ENCODE measurements around the gene CMSS1.

Gene CMSS1

GRCh38 chr3:100170486-100170885, 352.8 kb downstream of the CMSS1 start:
- H2AFZ ChIP-seq (ENCODE audit: low read length) = no peak overlapping the region
- no peak for DNase-seq
- no peak overlapping the region for H3K9ac ChIP-seq (ENCODE audit: low read length)
- no peaks in the 10 kb centered on the region for H3K9me3 ChIP-seq (replicated peaks; ENCODE audit: insufficient read depth, low read length)
- no peaks in the 10 kb centered on the region for H3K79me2 ChIP-seq (ENCODE audit: low read length)
- H3K4me3 ChIP-seq (ENCODE audit: low read length) = no peak overlapping the region
- H3K36me3 ChIP-seq (replicated peaks; ENCODE audit: insufficient read depth, low read length) = no peaks in the 10 kb centered on the region
- TF ChIP-seq EZH2 (optimal IDR thresholded peaks at IDR 0.05; ENCODE audit: low read depth, low read length) (no peak), CTCF (IDR thresholded peaks at IDR 0.05; ENCODE audit: low read length) (no peak), EZH2phosphoT487 (IDR thresholded peaks at IDR 0.05; ENCODE audit: low read length) (no peak)
- H3K27ac ChIP-seq (ENCODE audit: low read length) = no peak overlapping the region
- H4K20me1 ChIP-seq (ENCODE audit: insufficient read depth, low read length) = no peaks in the 10 kb centered on the region
- H3K27me3 ChIP-seq (replicated peaks; ENCODE audit: insufficient read depth, low read length) = no peaks in the 10 kb centered on the region
- H3K4me1 ChIP-seq (ENCODE audit: low read length) = no peaks in the 10 kb centered on the region
- H3K4me2 ChIP-seq (ENCODE audit: low read depth, low read length) = no peak overlapping the region
- H3F3A ChIP-seq (ENCODE audit: insufficient read depth, low read length) = no peaks in the 10 kb centered on the region
- no peaks in the 10 kb centered on the region for H3K9me2 ChIP-seq (replicated peaks; ENCODE audit: insufficient read depth, low read length)

GRCh38 chr3:100171211-100171914, 353.7 kb downstream of the CMSS1 start:
- no peak overlapping the region for H3K4me3 ChIP-seq (ENCODE audit: low read length)
- H3K27me3 ChIP-seq (replicated peaks; ENCODE audit: insufficient read depth, low read length) = no peaks in the 10 kb centered on the region
- H3K4me1 ChIP-seq (ENCODE audit: low read length) = no peaks in the 10 kb centered on the region
- H3K9me3 ChIP-seq (replicated peaks; ENCODE audit: insufficient read depth, low read length) = no peaks in the 10 kb centered on the region
- H3K36me3 ChIP-seq (replicated peaks; ENCODE audit: insufficient read depth, low read length) = no peaks in the 10 kb centered on the region
- no peak overlapping the region for H3K9ac ChIP-seq (ENCODE audit: low read length)
- no peaks in the 10 kb centered on the region for H3K79me2 ChIP-seq (ENCODE audit: low read length)
- H3K9me2 ChIP-seq (replicated peaks; ENCODE audit: insufficient read depth, low read length) = no peaks in the 10 kb centered on the region
- no peaks in the 10 kb centered on the region for H3F3A ChIP-seq (ENCODE audit: insufficient read depth, low read length)
- DNase-seq = no peak
- no peak overlapping the region for H3K27ac ChIP-seq (ENCODE audit: low read length)
- no peak overlapping the region for H3K4me2 ChIP-seq (ENCODE audit: low read depth, low read length)
- no peaks in the 10 kb centered on the region for H4K20me1 ChIP-seq (ENCODE audit: insufficient read depth, low read length)
- TF ChIP-seq EZH2 (optimal IDR thresholded peaks at IDR 0.05; ENCODE audit: low read depth, low read length) (no peak), CTCF (IDR thresholded peaks at IDR 0.05; ENCODE audit: low read length) (no peak), EZH2phosphoT487 (IDR thresholded peaks at IDR 0.05; ENCODE audit: low read length) (no peak)
- H2AFZ ChIP-seq (ENCODE audit: low read length) = no peak overlapping the region

- Histone ChIP-seq H2AFZ (ENCODE audit: low read length) (no peak overlapping the region), H3K9ac (ENCODE audit: low read length) (no peak overlapping the region), H3K4me2 (ENCODE audit: low read depth, low read length) (no peak overlapping the region), H3K9me2 (replicated peaks; ENCODE audit: insufficient read depth, low read length) (no peaks in the 10 kb centered on the region), H3K4me3 (ENCODE audit: low read length) (no peak overlapping the region), H4K20me1 (ENCODE audit: insufficient read depth, low read length) (no peaks in the 10 kb centered on the region), H3K79me2 (ENCODE audit: low read length) (no peaks in the 10 kb centered on the region), H3K36me3 (replicated peaks; ENCODE audit: insufficient read depth, low read length) (peaks cover 5% of the 10 kb centered on the region; the same call in 1 of the 2 replicates), H3K27ac (ENCODE audit: low read length) (no peak overlapping the region), H3F3A (ENCODE audit: insufficient read depth, low read length) (no peaks in the 10 kb centered on the region), H3K27me3 (replicated peaks; ENCODE audit: insufficient read depth, low read length) (no peaks in the 10 kb centered on the region), H3K4me1 (ENCODE audit: low read length) (no peaks in the 10 kb centered on the region), H3K9me3 (replicated peaks; ENCODE audit: insufficient read depth, low read length) (no peaks in the 10 kb centered on the region)
- DNase-seq = no peak
- TF ChIP-seq EZH2 (optimal IDR thresholded peaks at IDR 0.05; ENCODE audit: low read depth, low read length) (no peak), CTCF (IDR thresholded peaks at IDR 0.05; ENCODE audit: low read length) (no peak), EZH2phosphoT487 (IDR thresholded peaks at IDR 0.05; ENCODE audit: low read length) (no peak)
Measured at GRCh38 chr3:100173961-100174360, 356.3 kb downstream of the CMSS1 start.

Data from MM.1S (cell line).